AG04449 (cell line): ENCODE results near the gene HES2.

Source experiments
- CTCF ChIA-PET: fragments of 350-600 bp; formaldehyde crosslinking; extraction: SDS; loops from one replicate; lab custom pipeline; 2021; ENCODE audit warnings: antibody characterized with exemption; lab: Yijun Ruan, JAX
- POLR2A ChIA-PET: fragments of 400-600, 350-600 bp; formaldehyde crosslinking; extraction: SDS; loops from one replicate; lab custom pipeline; 2020; ENCODE audit warnings: antibody characterized with exemption, inconsistent platforms; lab: Yijun Ruan, JAX
- DNase-seq: peaks from one replicate; pipeline ENCODE4 v3.0.0-alpha.2; 2010; ENCODE audit warnings: low read depth, low spot score
- H3K4me3 ChIP-seq: 2 replicates; pipeline ENCODE4 v1.5.1; 2011; ENCODE audit warnings: low read depth, mild to moderate bottlenecking, control low read depth, low read length
- CTCF ChIP-seq: IDR thresholded peaks from one replicate; pipeline ENCODE4 v1.5.1; 2011; ENCODE audit warnings: mild to moderate bottlenecking, moderate library complexity, low read length, control low read depth, inconsistent platforms; ENCODE audit not compliant: insufficient read depth; ENCODE audit errors: missing control alignments

Gene HES2

GRCh38 chr1:6410248-6410893, 9.3 kb downstream of the HES2 start:
- ChIA-PET POLR2A (no interaction called here), CTCF (interaction anchor here (1.3 kb wide), 2 partner anchors 13 to 163 kb away, joined by 5 read pairs; no protein-coding TSS in a partner anchor)
- no peak for DNase-seq
- no peak for TF ChIP-seq CTCF
- no peak overlapping the region for H3K4me3 ChIP-seq

- ChIA-PET CTCF (interaction anchor here (1.3 to 12.0 kb wide), 2 partner anchors 14 to 49 kb away, joined by 5 to 175 read pairs; no protein-coding TSS in a partner anchor), POLR2A (no interaction called here)
- no peak overlapping the region for H3K4me3 ChIP-seq
- DNase-seq = no peak
- no peak for TF ChIP-seq CTCF
These were observed 10.0 kb downstream of the HES2 start for GRCh38 chr1:6409733-6410132.

- CTCF ChIA-PET = interaction anchor here (1.3 to 12.0 kb wide), 5 partner anchors 14 to 161 kb away, joined by 4 to 175 read pairs (median 6); no protein-coding TSS in a partner anchor
- no peak overlapping the region for H3K4me3 ChIP-seq
- TF ChIP-seq CTCF = no peak
- DNase-seq = no peak
- POLR2A ChIA-PET = no interaction called here
These were observed 10.7 kb downstream of the HES2 start for GRCh38 chr1:6409053-6409452.

- no peak for DNase-seq
- ChIA-PET POLR2A (no interaction called here), CTCF (interaction anchor here (1.5 to 12.0 kb wide), 4 partner anchors 30 to 160 kb away, joined by 4 to 175 read pairs (median 8); no protein-coding TSS in a partner anchor)
- H3K4me3 ChIP-seq = no peak overlapping the region
- TF ChIP-seq CTCF = no peak
These were observed 11.7 kb downstream of the HES2 start for GRCh38 chr1:6408023-6408422.

- CTCF ChIA-PET = interaction anchor here (0.7 to 12.0 kb wide), 8 partner anchors 8 to 245 kb away, joined by 3 to 175 read pairs (median 6); partner anchors contain the start of gene ACOT7
- POLR2A ChIA-PET = no interaction called here
- no peak for TF ChIP-seq CTCF
- H3K4me3 ChIP-seq = no peak overlapping the region
- DNase-seq = no peak
These were observed 18.0 kb downstream of the HES2 start for GRCh38 chr1:6401673-6402072.

GRCh38 chr1:6399294-6399693, 20.4 kb downstream of the HES2 start:
- POLR2A ChIA-PET = no interaction called here
- no peak overlapping the region for H3K4me3 ChIP-seq
- no peak for TF ChIP-seq CTCF
- CTCF ChIA-PET = interaction anchor here (1.1 to 12.0 kb wide), 4 partner anchors 30 to 155 kb away, joined by 3 to 175 read pairs (median 4); no protein-coding TSS in a partner anchor
- no peak for DNase-seq
